Measurements from ENCODE around the gene OPRD1.

OPRD1 gene

DNA sequence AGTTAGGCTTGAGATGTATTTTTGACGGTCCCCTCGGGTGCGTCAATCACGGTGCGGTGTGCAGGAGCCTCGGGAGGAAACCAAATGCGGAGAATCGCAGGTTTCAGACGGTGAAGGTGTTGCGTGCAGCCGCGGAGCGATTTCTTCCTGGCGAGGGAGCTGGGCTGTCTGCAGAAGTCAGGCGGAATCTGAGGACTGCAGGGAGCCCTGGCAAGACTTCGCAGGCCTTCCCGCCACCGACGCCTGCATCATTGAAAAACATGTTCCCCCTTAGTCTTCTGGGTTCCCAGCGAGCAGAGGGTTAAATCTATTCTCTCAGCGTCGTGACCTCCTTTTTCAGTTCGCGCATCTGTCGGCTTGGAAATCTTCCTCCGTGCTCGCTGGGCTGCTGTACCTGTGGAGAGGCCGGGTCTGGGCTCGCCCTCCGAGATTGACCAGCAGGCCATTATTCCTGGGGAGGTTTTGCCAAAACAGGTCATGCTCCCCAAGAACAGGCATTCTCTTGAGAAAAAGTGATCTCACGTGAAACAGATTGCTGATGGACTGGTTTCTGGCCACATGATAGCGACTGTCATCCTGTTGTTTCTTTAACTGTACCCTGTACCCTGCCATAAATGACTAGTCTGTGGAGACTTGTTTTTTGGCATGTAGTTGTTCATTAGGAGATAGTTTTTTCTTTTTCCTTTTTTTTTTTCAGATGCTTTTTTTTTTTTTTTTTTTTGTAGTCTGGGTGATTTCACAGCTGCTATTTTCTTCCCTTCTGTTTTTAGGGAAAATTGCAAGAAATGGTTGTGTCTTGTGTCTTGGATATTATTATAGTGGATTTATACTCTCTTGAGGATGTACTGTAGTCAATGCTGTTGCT lies 103.3 kb downstream of the OPRD1 start:
- DNase-seq: peak; percentile 67

- peak; percentile 44 for DNase-seq
These were observed 105.8 kb downstream of the OPRD1 start for GRCh38 chr1:28917757-28918118.

All from activated CD4-positive, alpha-beta T cell treated with anti-CD3 and anti-CD28 coated beads, Interleukin-10, Interleukin-2, amounts not matched to agents 100 ng/mL and 50 ng/mL, durations not matched to agents 16 hours and 8 hours (primary cell).